K562 (cell line): Measurements from ENCODE around the gene CSTF1. TPM values are rescaled to one million over a fixed set of nuclear protein-coding genes. Genes with fewer than 3 reads are reported as not detected.

Experiments used
- ATAC-seq: fragments of 200-7000 bp; cut with Tn5 transposase; 3 replicates; pipeline ENCODE4 v1.9.1; 2020; ENCODE audit warnings: moderate library complexity
- BruUV-seq: library from RNA; stranded (reverse); fragments of 400-500 nt; replicated peaks from 2 replicates; lab custom pipeline; 2021; lab: Mats Ljungman, UMichigan
- CTCF ChIA-PET: fragments of 300-600 bp; formaldehyde crosslinking; extraction: SDS; loops from one replicate; lab custom pipeline; 2021; ENCODE audit warnings: low intra/inter-chr PET ratio; lab: Yijun Ruan, JAX
- POLR2A ChIA-PET: fragments of 300-600, 350-650 bp; sonication (Branson Sonifier 250); formaldehyde crosslinking; extraction: SDS; loops from one replicate; lab custom pipeline; 2021; ENCODE audit warnings: antibody characterized with exemption, inconsistent platforms; lab: Yijun Ruan, JAX
- DNase-seq, 4 experiments: peaks; one replicate each; pipeline versions ENCODE4 v3.0.0 to v3.0.0-alpha.2; 2011 to 2018; ENCODE audit warnings: low spot score in 3 of 4, mixed read lengths in 3 of 4; ENCODE audit errors: extremely low read depth in 1 of 4
- FAIRE-seq: peaks from 2 replicates; lab custom pipeline; 2011; peaks lifted over from hg19 to GRCh38; lab: Jason Lieb, UNC
- H2AFZ ChIP-seq: 2 replicates; pipeline ENCODE4 v1.6.0; 2011; ENCODE audit warnings: low read depth, low read length, control low read depth, inconsistent platforms
- H3K27ac ChIP-seq: fragments of 200-600 bp; 3 replicates; pipeline ENCODE4 v1.8.0; 2011; ENCODE audit warnings: low read depth, mild to moderate bottlenecking, control low read depth, inconsistent platforms, low read length, moderate library complexity, mixed read lengths; ENCODE audit errors: extremely low read depth
- H3K27me3 ChIP-seq, 2 experiments: fragments of 300-600 bp in 1 of 2; 2 replicates in 1 of 2; 3 replicates in 1 of 2; pipeline versions ENCODE4 v1.6.0 to v1.8.0; 2011; ENCODE audit warnings: inconsistent platforms in 2 of 2, low read length in 2 of 2, mild to moderate bottlenecking in 1 of 2, mixed read lengths in 1 of 2, moderate library complexity in 1 of 2; ENCODE audit not compliant: control insufficient read depth in 2 of 2, insufficient read depth in 2 of 2
- H3K36me3 ChIP-seq: fragments of 300-600 bp; 3 replicates; pipeline ENCODE4 v1.8.0; 2011; ENCODE audit warnings: mild to moderate bottlenecking, low read length, inconsistent platforms; ENCODE audit not compliant: control insufficient read depth, insufficient read depth
- H3K4me1 ChIP-seq, 2 experiments: fragments of 200-600 bp in 1 of 2; replicated peaks in 1 of 2; 2 replicates in 1 of 2; 3 replicates in 1 of 2; pipeline versions ENCODE4 v1.5.1 to v1.8.0; 2011; ENCODE audit warnings: inconsistent platforms in 2 of 2, low read length in 2 of 2, mild to moderate bottlenecking in 1 of 2, mixed read lengths in 1 of 2, moderate library complexity in 1 of 2; ENCODE audit not compliant: control insufficient read depth in 2 of 2, insufficient read depth in 2 of 2
- H3K4me2 ChIP-seq: 2 replicates; pipeline ENCODE4 v1.6.1; 2011; ENCODE audit warnings: low read length, control low read depth, inconsistent platforms, mixed read lengths; ENCODE audit not compliant: insufficient read depth
- H3K4me3 ChIP-seq: fragments of 200-600 bp; sonication (generic), shearing (Covaris generic); 2 replicates; pipeline ENCODE4 v1.5.1; 2016; ENCODE audit warnings: control low read depth, inconsistent platforms
- H3K79me2 ChIP-seq: fragments of 200-600 bp; 3 replicates; pipeline ENCODE4 v1.8.0; 2011; ENCODE audit warnings: low read length, inconsistent platforms; ENCODE audit not compliant: control insufficient read depth, insufficient read depth
- H3K9ac ChIP-seq, 2 experiments: 2 replicates each; pipeline versions ENCODE4 v1.6.0 to v1.6.1; 2011; ENCODE audit warnings: low read depth in 2 of 2, low read length in 2 of 2, control low read depth in 1 of 2, inconsistent platforms in 1 of 2, mild to moderate bottlenecking in 1 of 2, mixed read lengths in 1 of 2; ENCODE audit not compliant: insufficient read depth in 1 of 2
- H3K9me1 ChIP-seq: one replicate; pipeline ENCODE4 v1.6.0; 2011; ENCODE audit warnings: inconsistent platforms, mild to moderate bottlenecking, low read length, moderate library complexity; ENCODE audit not compliant: control insufficient read depth, insufficient read depth
- H3K9me3 ChIP-seq: replicated peaks from 2 replicates; pipeline ENCODE4 v1.5.1; 2011; ENCODE audit warnings: low read depth, low read length, inconsistent platforms; ENCODE audit not compliant: control insufficient read depth, insufficient read depth
- H4K20me1 ChIP-seq: replicated peaks from 2 replicates; pipeline ENCODE4 v1.6.1; 2011; ENCODE audit warnings: low read length, inconsistent platforms, mixed read lengths; ENCODE audit not compliant: control insufficient read depth, insufficient read depth
- ATF6 ChIP-seq: sonication (generic); formaldehyde crosslinking; IDR thresholded peaks from 2 replicates; pipeline ENCODE4 v1.4.0; 2020; ENCODE audit warnings: mild to moderate bottlenecking, missing genetic modification reagents
- CAMTA2 ChIP-seq: fragments of 250-450 bp; sonication (Bioruptor Pico); conservative IDR thresholded peaks from 2 replicates; pipeline ENCODE4 v1.5.1; 2022
- E2F8 ChIP-seq: fragments of 450-650 bp; IDR thresholded peaks from 2 replicates; pipeline ENCODE4 v1.7.1; 2018; ENCODE audit warnings: mild to moderate bottlenecking, low read depth; ENCODE audit not compliant: partially characterized antibody
- HIVEP1 ChIP-seq: fragments of 250-450 bp; sonication (Bioruptor Pico); IDR thresholded peaks from 2 replicates; pipeline ENCODE4 v1.4.0; 2020; ENCODE audit warnings: mild to moderate bottlenecking
- KAT7 ChIP-seq: sonication (generic); formaldehyde crosslinking; IDR thresholded peaks from 2 replicates; pipeline ENCODE4 v1.8.0; 2022; ENCODE audit warnings: missing genetic modification reagents, mild to moderate bottlenecking, borderline replicate concordance
- SMARCC2 ChIP-seq: fragments of 450-650 bp; IDR thresholded peaks from 2 replicates; pipeline ENCODE4 v1.6.1; 2017; ENCODE audit warnings: antibody characterized with exemption, moderate library complexity, mild to moderate bottlenecking, low read depth
- THAP12 ChIP-seq: fragments of 250-450 bp; sonication (Bioruptor Pico); IDR thresholded peaks from 2 replicates; pipeline ENCODE4 v1.9.0; 2021; ENCODE audit warnings: mild to moderate bottlenecking, inconsistent platforms
- ZC3H8 ChIP-seq: fragments of 450-650 bp; IDR thresholded peaks from 2 replicates; pipeline ENCODE4 v1.6.1; 2017
- ZNF24 ChIP-seq: fragments of 450-650 bp; IDR thresholded peaks from 2 replicates; pipeline ENCODE4 v1.6.1; 2016
- WGBS: fragments of 100-300 bp; shearing (Covaris generic); methylation state at CpG from one replicate; pipeline ENCODE4 v1.1.6; 2016; ENCODE audit warnings: low coverage, mixed read lengths; ENCODE audit not compliant: insufficient coverage; ENCODE audit errors: missing lambda C conversion rate; 5-methylcytosine and 5-hydroxymethylcytosine counted together
- in situ Hi-C: fragments of 300-500 bp; cut with MboI; formaldehyde crosslinking; loops from 4 replicates; pipeline ENCODE4 v1.15.0; 2018; ENCODE audit warnings: inconsistent platforms, mixed read lengths
- intact Hi-C: fragments of 100-400 bp; cut with micrococcal nuclease; formaldehyde crosslinking; loops from 2 replicates; pipeline ENCODE4 v1.14.2; 2022
- polyA plus RNA-seq, 8 experiments: library from polyadenylated mRNA; depleted of rRNA in 4 of 8; stranded (reverse) in 5 of 8; unstranded in 3 of 8; fragments of >200 nt; fragmentation: Nextera tagmentation in 2 of 8; fragmentation: Illumina TruSeq in 1 of 8; extraction: Ambion mirVana in 2 of 8; extraction: Trizol in 1 of 8; gene quantifications; 2 replicates each; pipeline versions ENCODE4 v1.2.1 to v1.2.3, GENCODE V29; 2011 to 2014; ENCODE audit warnings: inconsistent platforms in 1 of 8, missing spikeins in 1 of 8
- total RNA-seq, 7 experiments: library from RNA; depleted of rRNA in 6 of 7; stranded (reverse); fragments of >200 nt in 6 of 7; fragmentation: Illumina TruSeq in 2 of 7; extraction: Trizol in 2 of 7; gene quantifications; 2 replicates each; pipeline versions ENCODE4 v1.2.1 to v1.2.3, GENCODE V29; 2011 to 2021; ENCODE audit warnings: low replicate concordance in 1 of 7

Gene CSTF1
- total and polyA plus RNA-seq, 9 of the 15 experiments (the other 6 are each of a cell fraction or from before 2014, with no cell fraction given) = 30.8 to 110 (median 53.4) TPM

- TF ChIP-seq THAP12 (CRISPR knock-in tag) = no peak
- TF ChIP-seq CAMTA2 (CRISPR knock-in tag) = no peak
- TF ChIP-seq ZC3H8 = no peak
These were observed 37.1 kb downstream of the CSTF1 start (continued) for GRCh38 chr20:56429502-56429901.

GRCh38 chr20:56429941-56430340 is 37.5 kb downstream of the CSTF1 start:
- Histone ChIP-seq H3K27me3 (no peaks in the 10 kb centered on the region), H3K9me3 (no peaks in the 10 kb centered on the region), H3K9me1 (no peaks in the 10 kb centered on the region), H3K79me2 (peaks cover 100% of the 10 kb centered on the region), H3K36me3 (peaks cover 88% of the 10 kb centered on the region), H3K4me3 (no peak overlapping the region), H2AFZ (no peak overlapping the region), H3K4me1 (peaks cover 26 to 54% of the 10 kb centered on the region in 2 experiments), H4K20me1 (peaks cover 29% of the 10 kb centered on the region), H3K9ac (no peak overlapping the region)
- no peak for FAIRE-seq
- POLR2A ChIA-PET = interaction anchor here (0.6 to 2.2 kb wide), 4 partner anchors 9 to 18 kb away, joined by 4 to 12 read pairs (median 6); partner anchors contain the start of gene CASS4
- intact Hi-C loops = loop anchor here (2.0 kb wide), 1 partner anchor 17 kb away; the partner anchor contains the start of gene CASS4
- CTCF ChIA-PET = no interaction called here
- in situ Hi-C loops = no loop called here
- no TSS peak for BruUV-seq
- ATAC-seq = no peak
- WGBS = 28% methylated on average over 4 of the region's 4 CpGs
- TF ChIP-seq E2F8 (peak; percentile 4), KAT7 (no peak), ATF6 (no peak), SMARCC2 (0 out of 2 replicates have a peak, but pooled peaks have one; percentile 2), ZNF24 (peak; percentile 67; the same call in 1 of the 2 replicates), HIVEP1 (CRISPR knock-in tag) (no peak)
- TF ChIP-seq, all 486 proteins: peak for 3
- H3K27ac ChIP-seq = peak overlapping the region; percentile 50; the same call in 1 of the 3 replicates
- DNase-seq = no peak
- H3K4me2 ChIP-seq = no peak overlapping the region
